ENCODE measurements around the gene CXCL10. TPM values are rescaled to one million over a fixed set of nuclear protein-coding genes. Genes with fewer than 3 reads are reported as not detected.

CXCL10 gene
- total and polyA plus RNA-seq, 4 donors: 1.3 to 18.6 (median 2.8) TPM

DNA sequence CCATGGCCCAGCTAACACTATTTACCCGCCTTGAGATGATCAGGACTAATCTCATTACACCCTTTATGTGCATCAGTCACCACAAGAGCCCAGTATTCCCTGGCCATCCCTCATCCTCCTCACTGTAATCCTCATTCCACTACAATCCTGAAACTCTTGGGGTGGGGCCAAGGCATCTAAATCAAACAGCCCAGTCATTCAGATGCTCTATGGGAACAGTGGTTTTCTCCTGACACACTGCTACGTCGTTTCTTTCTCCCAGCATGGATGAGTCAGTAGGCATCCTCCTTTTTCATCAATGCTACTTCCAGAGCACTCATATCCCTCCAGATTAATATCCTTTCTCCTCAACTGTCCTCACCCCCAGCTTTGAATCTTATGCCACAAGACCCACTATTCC, 38.2 kb downstream of the CXCL10 start:
- Histone ChIP-seq H3K27ac (ENCODE audit: low read depth in 1 of 2, low read length in 1 of 2) (no peak overlapping the region), H3K4me1 (ENCODE audit: control insufficient read depth in 5 of 5, insufficient read depth in 5 of 5, low read length in 5 of 5) (peaks cover 0 to 24% (median 5%) of the 10 kb centered on the region in 5 donors), H3K36me3 (ENCODE audit: control insufficient read depth in 4 of 4, insufficient read depth in 4 of 4, low read length in 4 of 4) (peaks cover 0 to 12% (median 3%) of the 10 kb centered on the region in 4 donors), H3K9me3 (ENCODE audit: control insufficient read depth in 4 of 4, insufficient read depth in 3 of 4, low read length in 3 of 4) (no peaks in the 10 kb centered on the region), H3K27me3 (ENCODE audit: control insufficient read depth in 3 of 3, insufficient read depth in 3 of 3, low read length in 2 of 3) (no peaks in the 10 kb centered on the region), H3K4me3 (no peak overlapping the region), H3K9ac (ENCODE audit: insufficient read depth in 1 of 2, low read length in 2 of 2) (no peak overlapping the region)
- TF ChIP-seq CTCF (IDR thresholded peaks at IDR 0.05; ENCODE audit: control extremely low read depth, extremely low read depth): no peak
- no peak for DNase-seq
- ATAC-seq (ENCODE audit: insufficient read depth, low FRiP score): no peak
- WGBS, 2 donors: 95% methylated on average over 3 of the region's 3 CpGs

DNA sequence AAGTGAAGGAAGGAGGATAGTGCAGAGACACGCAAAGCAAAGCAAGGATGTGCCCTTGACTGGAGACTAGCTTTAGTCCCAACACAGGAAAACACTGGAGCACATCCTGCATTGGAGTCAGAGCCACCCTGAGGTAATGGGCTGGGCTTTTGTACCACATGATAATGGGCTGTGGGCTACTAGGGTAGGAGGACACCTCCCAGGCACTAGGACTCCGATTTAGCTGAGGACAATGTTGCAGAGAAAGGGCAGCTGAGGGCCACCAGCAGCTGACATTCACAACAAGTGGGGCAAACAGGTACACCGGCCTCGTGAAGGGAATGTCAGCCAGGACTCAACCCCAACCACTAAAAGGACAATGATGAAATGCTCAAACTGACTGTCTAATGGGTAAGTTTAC, 42.7 kb downstream of the CXCL10 start:
- WGBS, 2 donors: 73 to 90% methylated on average over 4 of the region's 4 CpGs

DNA sequence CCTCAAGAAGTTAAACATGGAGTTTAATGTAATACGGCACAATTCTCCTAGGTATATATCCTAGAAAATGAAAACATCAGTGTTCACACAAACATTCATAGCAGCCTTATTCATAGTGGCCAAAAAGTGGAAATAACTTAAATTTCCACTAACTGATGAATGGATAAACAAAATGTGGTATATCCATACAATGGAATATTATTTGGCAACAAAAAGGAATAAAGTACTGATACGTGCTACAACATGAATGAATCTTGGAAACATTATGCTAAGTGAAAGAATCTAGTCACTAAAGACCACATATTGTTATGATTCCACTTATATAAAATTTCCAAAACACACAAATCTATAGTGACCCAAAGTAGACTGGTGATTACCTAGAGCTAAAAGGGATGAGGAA, 47.1 kb downstream of the CXCL10 start:
- H3K27me3 ChIP-seq (ENCODE audit: control insufficient read depth in 3 of 3, insufficient read depth in 3 of 3, low read length in 2 of 3): no peaks in the 10 kb centered on the region
- H3K27ac ChIP-seq (ENCODE audit: low read depth in 1 of 2, low read length in 1 of 2): no peak overlapping the region
- H3K9ac ChIP-seq (ENCODE audit: insufficient read depth in 1 of 2, low read length in 2 of 2): no peak overlapping the region
- H3K36me3 ChIP-seq (ENCODE audit: control insufficient read depth in 4 of 4, insufficient read depth in 4 of 4, low read length in 4 of 4): peaks cover 29 to 55% (median 42%) of the 10 kb centered on the region in 4 donors
- H3K4me1 ChIP-seq (ENCODE audit: control insufficient read depth in 5 of 5, insufficient read depth in 5 of 5, low read length in 5 of 5): no peaks in the 10 kb centered on the region
- no peak for TF ChIP-seq CTCF (IDR thresholded peaks at IDR 0.05; ENCODE audit: control extremely low read depth, extremely low read depth)
- no peak for ATAC-seq (ENCODE audit: insufficient read depth, low FRiP score)
- H3K9me3 ChIP-seq (ENCODE audit: control insufficient read depth in 4 of 4, insufficient read depth in 3 of 4, low read length in 3 of 4): no peaks in the 10 kb centered on the region
- 98 to 99% methylated on average over 2 of the region's 2 CpGs for WGBS, 2 donors
- no peak for DNase-seq
- H3K4me3 ChIP-seq: no peak overlapping the region

More for the DNA sequence above, 42.7 kb downstream of the CXCL10 start:
- ATAC-seq (ENCODE audit: insufficient read depth, low FRiP score) (no peak), DNase-seq (no peak)
- no peak for TF ChIP-seq CTCF (IDR thresholded peaks at IDR 0.05; ENCODE audit: control extremely low read depth, extremely low read depth)
- Histone ChIP-seq H3K4me3 (no peak overlapping the region), H3K36me3 (ENCODE audit: control insufficient read depth in 4 of 4, insufficient read depth in 4 of 4, low read length in 4 of 4) (peaks cover 17 to 38% (median 23%) of the 10 kb centered on the region in 4 donors), H3K9ac (ENCODE audit: insufficient read depth in 1 of 2, low read length in 2 of 2) (no peak overlapping the region), H3K9me3 (ENCODE audit: control insufficient read depth in 4 of 4, insufficient read depth in 3 of 4, low read length in 3 of 4) (no peaks in the 10 kb centered on the region), H3K4me1 (ENCODE audit: control insufficient read depth in 5 of 5, insufficient read depth in 5 of 5, low read length in 5 of 5) (peaks cover 0 to 5% (median 0%) of the 10 kb centered on the region in 5 donors), H3K27me3 (ENCODE audit: control insufficient read depth in 3 of 3, insufficient read depth in 3 of 3, low read length in 2 of 3) (no peaks in the 10 kb centered on the region), H3K27ac (ENCODE audit: low read depth in 1 of 2, low read length in 1 of 2) (no peak overlapping the region)

GRCh38 chr4:75973766-75974165, 49.5 kb downstream of the CXCL10 start:
- no peak for DNase-seq
- no peaks in the 10 kb centered on the region for H3K4me1 ChIP-seq (ENCODE audit: control insufficient read depth in 5 of 5, insufficient read depth in 5 of 5, low read length in 5 of 5)
- no peak for ATAC-seq (ENCODE audit: insufficient read depth, low FRiP score)
- H3K27me3 ChIP-seq (ENCODE audit: control insufficient read depth in 3 of 3, insufficient read depth in 3 of 3, low read length in 2 of 3): no peaks in the 10 kb centered on the region
- H3K4me3 ChIP-seq: no peak overlapping the region
- H3K27ac ChIP-seq (ENCODE audit: low read depth in 1 of 2, low read length in 1 of 2): no peak overlapping the region
- no peak overlapping the region for H3K9ac ChIP-seq (ENCODE audit: insufficient read depth in 1 of 2, low read length in 2 of 2)
- no peak for TF ChIP-seq CTCF (IDR thresholded peaks at IDR 0.05; ENCODE audit: control extremely low read depth, extremely low read depth)
- H3K36me3 ChIP-seq (ENCODE audit: control insufficient read depth in 4 of 4, insufficient read depth in 4 of 4, low read length in 4 of 4): peaks cover 32 to 61% (median 48%) of the 10 kb centered on the region in 4 donors
- no peaks in the 10 kb centered on the region for H3K9me3 ChIP-seq (ENCODE audit: control insufficient read depth in 4 of 4, insufficient read depth in 3 of 4, low read length in 3 of 4)

Measured in lung (tissue), 12 donors.